GM18520 (cell line): Measurements from ENCODE around the gene C2orf42.
"Not testable (repeated sequence)": the region's sequence is repeated elsewhere in the genome, so short reads cannot be mapped to it uniquely, and the experiment has no call there.

ENCODE experiments used
- ATAC-seq: cut with Tn5 transposase; IDR thresholded peaks from one replicate; pipeline ENCODE4 v1.9.1; 2021; ENCODE audit not compliant: unreplicated experiment

The C2orf42 gene

DNA sequence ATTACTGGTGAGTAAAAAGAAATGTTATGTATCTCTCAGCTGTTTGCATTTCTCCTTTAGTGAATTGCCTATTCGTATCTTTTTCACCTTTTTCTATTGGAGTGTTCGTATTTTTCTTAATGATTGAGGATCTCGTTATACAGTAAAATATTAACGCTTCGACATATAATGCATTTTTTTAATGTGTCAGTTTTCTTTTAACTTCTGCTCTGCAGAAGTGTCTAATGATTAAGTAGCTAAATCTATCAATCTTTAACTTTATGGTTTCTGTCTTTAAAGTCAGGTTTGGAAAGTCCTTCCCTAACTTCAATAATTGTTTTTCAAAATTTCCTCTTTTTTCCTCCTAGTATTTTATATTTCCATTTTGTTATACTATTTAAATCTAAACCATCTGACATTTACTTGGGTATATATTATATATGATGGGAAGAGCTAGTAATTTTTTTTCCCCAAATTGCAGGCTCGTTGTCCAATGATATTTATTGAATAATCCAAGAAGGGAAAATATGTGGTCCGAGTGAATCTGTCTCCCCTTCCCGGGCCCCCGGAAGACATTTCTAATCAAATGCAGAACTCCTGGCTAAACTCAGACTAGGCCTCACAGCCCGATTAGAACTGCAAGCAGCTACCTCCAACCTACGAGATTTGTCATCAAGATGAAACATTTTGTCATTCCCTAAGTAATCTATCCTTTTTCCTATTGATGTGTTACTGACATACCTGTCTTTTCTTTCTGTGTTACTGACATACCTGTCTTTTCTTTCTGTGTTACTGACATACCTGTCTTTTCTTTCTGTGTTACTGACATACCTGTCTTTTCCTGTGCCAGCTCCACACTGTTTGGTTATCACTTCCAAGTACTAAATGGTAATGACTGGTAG lies 86.3 kb downstream of the C2orf42 start:
- ATAC-seq, result no peak

DNA sequence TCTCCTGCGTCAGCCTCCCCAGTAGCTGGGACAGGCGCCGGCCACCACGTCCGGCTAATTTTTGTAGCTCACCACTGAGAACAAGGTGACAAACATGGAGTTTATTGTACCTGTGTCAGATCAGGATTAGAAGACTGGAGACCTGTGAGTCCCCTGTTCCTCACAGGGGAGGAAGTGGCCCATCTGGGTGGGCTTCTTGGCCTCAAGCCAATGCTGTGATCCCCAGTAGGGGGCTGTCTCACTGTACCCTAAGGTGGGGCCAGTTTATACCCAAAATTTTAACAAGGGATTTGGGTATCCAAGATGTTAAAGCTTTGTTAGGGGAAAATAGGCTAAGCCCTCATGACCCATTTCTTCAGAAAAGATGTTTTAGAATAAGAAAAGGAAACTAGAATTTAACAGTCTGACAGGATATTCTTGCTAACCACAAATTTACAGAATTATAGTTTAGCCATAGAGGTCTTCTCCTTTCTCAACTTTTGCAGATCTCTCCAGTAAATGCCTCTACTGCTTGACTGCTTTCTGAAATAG lies 87.2 kb downstream of the C2orf42 start:
- ATAC-seq, result no peak

DNA sequence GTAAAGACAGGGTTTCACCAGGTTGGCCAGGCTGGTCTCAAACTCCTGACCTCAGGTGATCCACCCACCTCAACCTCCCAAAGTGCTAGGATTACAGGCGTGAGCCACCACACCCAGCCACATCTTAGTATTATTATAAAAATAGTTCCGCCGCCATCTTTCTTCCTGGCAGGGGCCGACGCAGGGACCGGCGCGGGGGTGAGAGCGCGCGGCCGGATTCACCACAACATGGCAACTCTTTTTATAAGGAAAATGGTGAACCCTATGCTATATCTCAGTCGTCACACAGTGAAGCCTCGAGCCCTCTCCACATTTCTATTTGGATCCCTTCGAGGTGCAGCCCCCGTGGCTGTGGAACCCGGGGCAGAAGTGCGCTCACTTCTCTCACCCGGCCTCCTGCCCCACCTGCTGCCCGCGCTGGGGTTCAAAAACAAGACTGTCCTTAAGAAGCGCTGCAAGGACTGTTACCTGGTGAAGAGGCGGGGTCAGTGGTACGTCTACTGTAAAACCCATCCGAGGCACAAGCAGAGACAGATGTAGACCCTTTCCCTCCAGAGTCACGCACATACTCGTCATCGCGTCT lies 88.4 kb downstream of the C2orf42 start:
- ATAC-seq, result not testable (repeated sequence)

DNA sequence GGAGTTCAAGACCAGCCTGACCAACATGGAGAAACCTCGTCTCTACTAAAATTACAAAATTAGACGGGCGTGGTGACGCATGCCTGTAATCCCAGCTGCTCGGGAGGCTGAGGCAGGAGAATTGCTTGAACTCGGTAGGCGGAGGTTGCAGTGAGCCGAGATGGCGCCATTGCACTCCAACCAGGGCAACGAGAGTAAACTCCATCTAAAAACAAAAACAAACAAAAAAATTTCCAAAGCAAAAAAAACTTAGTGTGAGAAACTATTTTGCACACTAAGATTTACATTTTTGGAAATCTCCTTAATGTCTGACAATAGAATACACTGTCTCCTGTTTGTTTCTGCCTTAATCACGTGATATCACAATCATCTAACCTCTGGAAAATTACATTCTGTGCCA lies 89.1 kb downstream of the C2orf42 start:
- not testable (repeated sequence) for ATAC-seq

DNA sequence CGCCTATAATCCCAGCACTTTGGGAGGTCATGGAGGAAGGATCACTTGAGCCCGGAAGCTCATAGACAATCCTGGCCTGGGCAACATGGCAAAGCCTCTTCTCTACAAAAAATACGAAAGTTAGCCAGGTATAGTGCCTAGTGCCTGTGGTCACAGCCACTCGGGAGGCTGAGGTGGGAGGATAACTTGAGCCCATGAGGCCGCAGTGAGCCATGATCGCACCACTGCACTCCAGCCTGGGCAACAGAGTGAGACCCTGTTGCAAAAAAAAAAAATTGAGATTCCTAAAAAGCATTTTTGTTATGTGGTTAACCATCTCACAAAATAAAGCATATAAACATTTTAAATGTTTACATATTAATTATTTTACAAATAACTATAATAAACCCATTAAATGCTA lies 89.6 kb downstream of the C2orf42 start:
- ATAC-seq, result no peak
